ENCODE measurements around the gene TSR3. TPM values are rescaled to one million over a fixed set of nuclear protein-coding genes. Genes with fewer than 3 reads are reported as not detected.

TSR3 gene
- total RNA-seq, 1 experiment from 2014 or later = 58.8 TPM

GRCh38 chr16:1357906-1358566 lies 6.4 kb upstream of the TSR3 start:
- H4K20me1 ChIP-seq (ENCODE audit: control insufficient read depth, insufficient read depth, insufficient read length) = no peaks in the 10 kb centered on the region
- Mint-ChIP-seq H3K36me3 (ENCODE audit: insufficient read depth in 1 of 3, low read depth in 3 of 3) (peaks cover 6 to 16% (median 11%) of the 10 kb centered on the region in 3 experiments; a peak in 6 of 7 replicates), H3K4me3 (0 out of 5 replicates have a peak overlapping the region, but pooled peaks of 1 of the 2 experiments have one; percentile 36), H3K27ac (no peak overlapping the region), H3K4me1 (peaks cover 0 to 2% of the 10 kb centered on the region in 2 experiments; a peak in 1 of 4 replicates), H3K9me3 (no peaks in the 10 kb centered on the region), H3K27me3 (ENCODE audit: low read depth) (no peaks in the 10 kb centered on the region)
- no peak overlapping the region for H2AFZ ChIP-seq (ENCODE audit: low read length)
- no peak for DNase-seq
- no peak overlapping the region for H4K91ac ChIP-seq (ENCODE audit: insufficient read length, low read depth, low read length)
- no peaks in the 10 kb centered on the region for H3K79me1 ChIP-seq (ENCODE audit: insufficient read depth, low read depth, low read length, poor library complexity, severe bottlenecking)
- H3T11ph ChIP-seq (ENCODE audit: low read length) = no peak overlapping the region
- WGBS (ENCODE audit: extremely low coverage, insufficient read length, low lambda C conversion rate) = no CpG with 5 or more reads among the region's 19 CpGs
- no peak overlapping the region for H3K23ac ChIP-seq (ENCODE audit: insufficient read length, low read depth, low read length)
- H3K27me3 ChIP-seq (ENCODE audit: insufficient read depth, low read length) = no peaks in the 10 kb centered on the region
- H3K56ac ChIP-seq (ENCODE audit: insufficient read length, low read depth, low read length) = no peak overlapping the region
- H3K23me2 ChIP-seq (ENCODE audit: insufficient read length, low read depth, low read length, poor library complexity, severe bottlenecking) = no peaks in the 10 kb centered on the region
- no peak overlapping the region for H3K18ac ChIP-seq (ENCODE audit: insufficient read length, low read depth, low read length)
- H3K14ac ChIP-seq (ENCODE audit: insufficient read depth, low read length) = no peak overlapping the region
- no peak overlapping the region for H3K4ac ChIP-seq (ENCODE audit: low read depth, low read length)
- H4K5ac ChIP-seq (ENCODE audit: insufficient read length, low read depth, low read length) = no peak overlapping the region
- no peak overlapping the region for H2BK15ac ChIP-seq (ENCODE audit: low read depth, low read length)
- H2AK5ac ChIP-seq (ENCODE audit: insufficient read length, low read length) = no peak overlapping the region
- H2BK120ac ChIP-seq (ENCODE audit: low read depth, low read length, poor library complexity, severe bottlenecking) = no peak overlapping the region
- no peak overlapping the region for H2BK20ac ChIP-seq (ENCODE audit: low read depth, low read length, poor library complexity, severe bottlenecking)
- no peak for TF ChIP-seq CTCF (conservative IDR thresholded peaks at IDR 0.05)
- H3K9ac ChIP-seq (ENCODE audit: extremely low read depth, insufficient read length, low read length) = no peak overlapping the region
- peaks cover 2% of the 10 kb centered on the region; the same call in 1 of the 2 replicates for H3K79me2 ChIP-seq (ENCODE audit: insufficient read depth, low read length)
- H3K27ac ChIP-seq (ENCODE audit: insufficient read length, low read depth, low read length) = no peak overlapping the region
- no peak overlapping the region for H4K8ac ChIP-seq (replicated peaks; ENCODE audit: insufficient read length, low read depth, low read length)
- no peak overlapping the region for H3K4me2 ChIP-seq (ENCODE audit: insufficient read depth, insufficient read length, low read length)
- no peaks in the 10 kb centered on the region for H3K9me3 ChIP-seq (ENCODE audit: control insufficient read depth, low read depth, low read length)
- no peaks in the 10 kb centered on the region for H3K4me1 ChIP-seq (ENCODE audit: insufficient read depth, low read length)
- H2BK12ac ChIP-seq (ENCODE audit: insufficient read length, low read depth, low read length) = no peak overlapping the region
- no peak overlapping the region for H2BK5ac ChIP-seq (ENCODE audit: insufficient read length, low read length)
